HL-60 (cell line): ENCODE measurements around the gene PPP1R18.

Experiments used
- DNase-seq, 2 experiments: peaks; one replicate each; pipeline ENCODE4 v3.0.0-alpha.2; 2010 to 2020; ENCODE audit warnings: low read depth in 1 of 2, low spot score in 1 of 2
- H3K27ac ChIP-seq: fragments of 250-450 bp; sonication (Bioruptor Pico); replicated peaks from 2 replicates; pipeline ENCODE4 v1.5.1; 2020; ENCODE audit warnings: mild to moderate bottlenecking, moderate library complexity
- H3K27me3 ChIP-seq: fragments of 250-450 bp; sonication (Bioruptor Pico); 2 replicates; pipeline ENCODE4 v1.5.1; 2021; ENCODE audit warnings: mild to moderate bottlenecking, moderate library complexity; ENCODE audit not compliant: insufficient read depth, poor library complexity, severe bottlenecking
- H3K4me3 ChIP-seq: replicated peaks from 2 replicates; pipeline ENCODE4 v1.5.1; 2011; ENCODE audit warnings: mild to moderate bottlenecking, control low read depth, low read length; ENCODE audit not compliant: insufficient read depth
- CTCF ChIP-seq: IDR thresholded peaks from one replicate; pipeline ENCODE4 v1.5.1; 2011; ENCODE audit warnings: low read length, control low read depth, inconsistent platforms; ENCODE audit not compliant: insufficient read depth
- GABPA ChIP-seq: IDR thresholded peaks from 2 replicates; pipeline ENCODE4 v1.6.1; 2012; ENCODE audit warnings: low read depth
- POLR2AphosphoS5 ChIP-seq: IDR thresholded peaks from 2 replicates; pipeline ENCODE4 v1.6.1; 2012; ENCODE audit warnings: low read depth
- REST ChIP-seq: IDR thresholded peaks from 2 replicates; pipeline ENCODE4 v1.6.1; 2012; ENCODE audit warnings: low read depth; ENCODE audit not compliant: insufficient replicate concordance
- SPI1 ChIP-seq: IDR thresholded peaks from 2 replicates; pipeline ENCODE4 v1.6.1; 2012; ENCODE audit warnings: low read depth, mild to moderate bottlenecking, borderline replicate concordance

The PPP1R18 gene

GRCh38 chr6:30687659-30688431 lies 1.4 kb upstream of the PPP1R18 start:
- no peak for DNase-seq
- Histone ChIP-seq H3K4me3 (peak overlapping the region; percentile 60), H3K27ac (peak overlapping the region; percentile 94), H3K27me3 (no peaks in the 10 kb centered on the region)
- TF ChIP-seq CTCF (no peak), POLR2AphosphoS5 (no peak), SPI1 (no peak), REST (no peak), GABPA (no peak)

GRCh38 chr6:30686908-30687658 lies 638 bp upstream of the PPP1R18 start:
- H3K4me3 ChIP-seq, result peak overlapping the region; percentile 60
- no peaks in the 10 kb centered on the region for H3K27me3 ChIP-seq
- H3K27ac ChIP-seq, result peak overlapping the region; percentile 94
- peak; percentile 85 to 99 for DNase-seq
- TF ChIP-seq REST, result no peak
- TF ChIP-seq SPI1, result peak; percentile 51; the same call in 1 of the 2 replicates
- peak; percentile 47; the same call in 1 of the 2 replicates for TF ChIP-seq POLR2AphosphoS5
- TF ChIP-seq GABPA, result no peak
- TF ChIP-seq CTCF, result no peak

- H3K27ac ChIP-seq, result peak overlapping the region; percentile 94
- peak overlapping the region; percentile 60 for H3K4me3 ChIP-seq
- TF ChIP-seq REST (no peak), CTCF (peak; percentile 9)
- DNase-seq, result peak in 1 of 2 experiments; percentile 55
- no peaks in the 10 kb centered on the region for H3K27me3 ChIP-seq
Observed at GRCh38 chr6:30685157-30686008, 1.1 kb downstream of the PPP1R18 start.
